GM10266 (cell line): ENCODE results near the gene PARD3.

ENCODE experiments used
- DNase-seq: peaks from one replicate; pipeline ENCODE4 v3.0.0; 2012; ENCODE audit errors: extremely low spot score
- CTCF ChIP-seq: IDR thresholded peaks from 2 replicates; pipeline ENCODE4 v1.5.1; 2012; ENCODE audit warnings: mild to moderate bottlenecking, low read depth; ENCODE audit not compliant: control insufficient read depth, insufficient read depth; ENCODE audit errors: missing control alignments

PARD3 gene

GRCh38 chr10:34629084-34629483, 186.0 kb downstream of the PARD3 start:
- DNase-seq, result no peak
- TF ChIP-seq CTCF, result no peak

GRCh38 chr10:34628174-34628796, 186.8 kb downstream of the PARD3 start:
- no peak for TF ChIP-seq CTCF
- no peak for DNase-seq

- TF ChIP-seq CTCF, result no peak
- no peak for DNase-seq
Observed at GRCh38 chr10:34627741-34628140, 187.4 kb downstream of the PARD3 start.

- DNase-seq, result no peak
- no peak for TF ChIP-seq CTCF
Observed at GRCh38 chr10:34627331-34627730, 187.8 kb downstream of the PARD3 start.

GRCh38 chr10:34626158-34626880, 188.8 kb downstream of the PARD3 start:
- DNase-seq, result no peak
- no peak for TF ChIP-seq CTCF

GRCh38 chr10:34624323-34625153, 190.6 kb downstream of the PARD3 start:
- no peak for TF ChIP-seq CTCF
- DNase-seq, result no peak
